GM23248 (cell line): ENCODE measurements around the gene CCM2.

Experiments used
- EZH2 ChIP-seq: fragments of 200-600 bp; sonication (generic); IDR thresholded peaks from 2 replicates; pipeline ENCODE4 v1.6.1; 2018; ENCODE audit warnings: antibody characterized with exemption, mild to moderate bottlenecking; ENCODE audit not compliant: insufficient read depth, poor library complexity, severe bottlenecking
- EZH2phosphoT487 ChIP-seq: fragments of 200-600 bp; sonication (generic); IDR thresholded peaks from 2 replicates; pipeline ENCODE4 v1.6.1; 2018; ENCODE audit warnings: antibody characterized with exemption, moderate library complexity, mild to moderate bottlenecking, low read depth; ENCODE audit not compliant: insufficient read depth

DNA sequence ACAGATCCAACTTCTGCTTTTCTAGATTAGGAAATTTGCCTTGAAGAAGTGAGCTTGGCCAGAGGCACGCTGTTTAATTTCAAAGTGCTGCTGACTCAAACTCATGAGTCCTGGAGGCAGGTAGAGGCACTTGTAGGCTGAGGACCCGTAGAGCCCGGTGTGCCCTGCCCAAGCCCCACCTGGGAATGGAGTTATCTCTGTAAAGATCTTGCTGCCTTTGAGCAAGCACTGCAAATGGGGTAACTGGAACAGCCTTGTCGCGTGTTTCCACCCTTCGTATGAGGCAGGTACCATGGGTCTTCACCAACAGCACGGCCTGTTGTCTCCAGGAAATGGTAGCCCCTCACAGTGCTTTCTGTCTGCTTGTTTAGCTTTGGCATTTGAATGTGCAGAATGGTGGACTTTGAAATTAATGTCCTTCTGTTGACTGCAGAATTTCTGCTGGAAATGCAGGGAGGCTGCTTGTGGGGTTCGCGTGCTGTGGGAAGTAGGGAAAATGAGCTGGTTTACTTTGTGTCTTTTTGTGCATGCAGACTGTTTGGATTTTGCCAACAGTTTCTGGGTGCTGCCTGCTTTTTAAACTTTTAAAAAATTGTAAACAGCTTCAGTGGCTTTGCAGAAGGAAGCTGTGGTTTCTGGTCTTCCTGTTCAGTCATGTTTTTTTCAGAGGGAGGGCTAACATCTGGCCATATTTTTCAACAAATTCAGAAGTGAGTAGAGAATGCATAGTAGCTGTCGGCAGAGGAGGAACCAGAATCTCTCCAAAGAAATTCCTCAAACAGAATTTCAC is 27.2 kb downstream of the CCM2 start:
- TF ChIP-seq EZH2phosphoT487 = no peak
- no peak for TF ChIP-seq EZH2
